G401.6 (cell line): ENCODE data around the gene GATA2.

Source experiments
- FAIRE-seq: peaks from 2 replicates; lab custom pipeline; 2012; peaks lifted over from hg19 to GRCh38; lab: Jason Lieb, UNC

Gene GATA2

DNA sequence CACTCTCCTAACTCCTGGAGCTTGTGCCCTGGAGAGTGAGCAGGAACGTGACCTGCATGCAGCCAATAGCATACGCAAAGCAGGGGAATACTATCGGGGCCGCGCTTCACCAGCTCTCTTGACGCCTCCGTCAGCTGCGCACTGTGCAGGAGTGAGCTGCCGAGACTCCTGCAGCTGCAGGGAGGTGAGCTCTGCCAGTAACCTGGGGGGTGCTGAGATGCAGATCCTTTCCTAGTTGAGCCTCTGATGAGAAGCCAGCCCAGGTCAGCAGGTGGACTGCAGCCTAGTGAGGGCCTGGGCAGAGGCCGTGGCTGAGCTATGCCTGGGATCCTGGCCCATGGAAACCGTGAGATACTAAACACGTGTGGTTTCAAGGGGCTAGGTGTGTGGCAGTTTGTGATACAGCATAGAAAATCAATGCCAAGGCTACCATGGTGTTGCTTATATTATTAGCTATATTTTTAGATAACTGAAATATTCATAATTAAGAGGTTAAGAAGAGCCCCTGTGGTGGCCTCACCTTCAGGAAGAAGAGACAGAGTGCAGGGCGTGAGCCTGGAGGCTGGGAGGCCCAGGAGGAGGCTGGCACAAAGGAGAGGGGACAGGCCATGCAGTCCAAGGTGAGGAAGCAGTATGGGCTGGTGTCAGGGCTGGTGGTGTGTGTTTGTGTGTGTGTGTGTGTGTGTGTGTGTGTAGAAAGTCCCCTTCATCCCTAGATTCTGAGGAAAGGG lies 20.4 kb downstream of the GATA2 start:
- FAIRE-seq = no peak

DNA sequence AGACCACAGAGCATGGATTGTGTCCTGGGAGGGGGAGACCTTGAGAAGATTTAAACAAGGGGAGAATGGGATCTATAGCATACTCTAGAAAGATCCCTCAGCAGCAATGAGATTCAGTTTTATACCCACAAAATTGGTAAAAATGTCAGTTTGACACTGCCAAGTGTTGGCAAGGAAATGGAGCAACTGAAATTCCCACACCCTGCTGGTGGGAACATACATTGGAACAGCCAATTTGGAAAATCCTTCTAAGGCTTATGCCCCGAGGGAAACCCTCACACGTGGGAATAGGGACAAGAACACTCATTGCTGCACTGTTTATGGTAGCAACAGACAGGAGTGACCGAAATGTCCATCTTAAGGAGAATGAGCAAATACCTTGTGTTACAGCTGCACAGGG lies 21.3 kb downstream of the GATA2 start:
- no peak for FAIRE-seq

DNA sequence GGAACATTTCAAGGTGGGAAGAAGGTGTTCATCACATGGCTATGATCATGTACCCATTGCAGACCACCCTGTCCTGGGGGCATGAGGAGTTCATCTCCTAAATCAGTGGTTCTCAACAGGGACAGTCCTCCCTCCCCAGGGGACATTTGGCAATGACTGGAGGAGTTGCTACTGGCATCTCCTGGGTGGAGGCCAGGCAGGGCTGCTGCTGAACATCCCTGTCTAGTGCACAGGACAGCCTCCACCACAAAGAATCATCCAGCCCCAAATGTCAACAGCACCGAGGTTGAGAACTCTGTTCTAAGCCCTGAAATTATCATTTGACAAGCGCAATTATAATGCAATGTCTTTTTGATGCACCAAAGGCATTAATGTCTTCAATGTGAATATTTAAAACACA lies 21.9 kb downstream of the GATA2 start:
- no peak for FAIRE-seq

DNA sequence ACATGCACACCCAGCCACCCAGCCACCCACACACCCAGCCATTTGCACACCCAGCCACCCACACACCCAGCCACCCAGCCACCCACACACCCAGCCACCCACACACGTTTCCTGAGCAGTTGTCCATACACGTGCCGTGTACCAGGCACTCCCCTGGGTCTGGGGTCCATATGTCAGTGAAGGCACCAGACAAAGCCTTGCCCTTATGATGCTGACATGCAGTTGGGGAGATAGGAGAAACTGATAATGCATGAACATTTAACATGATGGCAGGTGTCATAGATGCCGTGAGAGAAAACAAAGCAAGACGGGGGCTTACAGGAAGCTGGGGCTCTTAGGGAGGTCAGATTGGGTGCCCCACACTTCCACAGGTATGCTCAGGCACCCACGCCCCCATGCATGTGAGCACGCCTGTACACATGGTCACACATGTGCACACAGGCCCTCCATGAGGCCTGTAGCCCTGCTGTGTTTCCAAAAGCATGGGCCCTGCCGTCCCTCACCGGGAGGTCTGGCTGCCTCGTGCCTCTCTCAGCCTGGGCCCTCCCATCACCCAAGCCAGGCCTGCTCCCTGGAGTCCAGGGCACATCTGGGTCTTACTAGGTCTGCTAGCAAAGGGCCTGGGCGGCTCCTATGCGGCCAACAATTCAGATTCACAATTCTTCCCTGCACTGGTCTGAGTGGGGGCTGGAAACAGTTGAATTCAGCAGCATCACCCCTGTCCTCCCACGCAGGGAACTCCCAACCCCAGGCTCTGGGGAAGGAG lies 22.7 kb downstream of the GATA2 start:
- no peak for FAIRE-seq

GRCh38 chr3:128469556-128469955 lies 23.4 kb downstream of the GATA2 start:
- FAIRE-seq = no peak

GRCh38 chr3:128468791-128469527 lies 24.0 kb downstream of the GATA2 start:
- FAIRE-seq = no peak

DNA sequence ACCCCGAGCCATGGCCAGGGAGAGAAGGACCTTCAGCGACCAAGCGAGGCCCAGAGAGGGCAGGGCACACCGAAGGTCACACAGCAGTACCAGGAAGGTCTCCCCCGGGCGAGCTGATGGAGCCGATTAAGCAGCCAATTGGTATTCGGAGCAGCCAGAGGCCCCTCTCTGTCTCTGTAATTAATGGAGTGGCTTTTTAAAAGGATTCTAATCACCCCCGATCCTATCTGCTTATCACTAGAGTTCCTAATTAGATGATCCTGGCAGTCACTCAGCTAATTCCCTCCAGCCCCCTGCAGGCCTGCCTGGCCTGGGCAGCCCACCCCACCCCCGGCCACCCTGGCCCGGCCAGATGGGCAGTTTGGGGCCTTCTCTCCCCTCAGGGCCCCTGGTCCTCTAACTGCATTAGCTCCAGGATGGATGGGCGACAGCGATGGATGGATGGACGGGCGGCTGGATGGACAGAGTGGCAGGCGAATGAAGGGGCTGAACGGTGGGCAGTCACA lies 24.7 kb downstream of the GATA2 start:
- no peak for FAIRE-seq

GRCh38 chr3:128466840-128467541 lies 26.0 kb downstream of the GATA2 start, which contains the start of gene DNAJB8:
Gene DNAJB8 (minus strand): TSS chr3:128466890. CDS start chr3:128463245, 3,645 bp downstream.
- no peak for FAIRE-seq

- FAIRE-seq = no peak
These were observed 28.3 kb downstream of the GATA2 start for GRCh38 chr3:128464702-128465101.

- FAIRE-seq = no peak
These were observed 28.8 kb downstream of the GATA2 start for GRCh38 chr3:128464188-128464587.

- FAIRE-seq = no peak
These were observed 29.2 kb downstream of the GATA2 start for GRCh38 chr3:128463771-128464170.

- FAIRE-seq = no peak
These were observed 29.6 kb downstream of the GATA2 start for GRCh38 chr3:128463354-128463753.

GRCh38 chr3:128462931-128463330 lies 30.1 kb downstream of the GATA2 start:
- no peak for FAIRE-seq

DNA sequence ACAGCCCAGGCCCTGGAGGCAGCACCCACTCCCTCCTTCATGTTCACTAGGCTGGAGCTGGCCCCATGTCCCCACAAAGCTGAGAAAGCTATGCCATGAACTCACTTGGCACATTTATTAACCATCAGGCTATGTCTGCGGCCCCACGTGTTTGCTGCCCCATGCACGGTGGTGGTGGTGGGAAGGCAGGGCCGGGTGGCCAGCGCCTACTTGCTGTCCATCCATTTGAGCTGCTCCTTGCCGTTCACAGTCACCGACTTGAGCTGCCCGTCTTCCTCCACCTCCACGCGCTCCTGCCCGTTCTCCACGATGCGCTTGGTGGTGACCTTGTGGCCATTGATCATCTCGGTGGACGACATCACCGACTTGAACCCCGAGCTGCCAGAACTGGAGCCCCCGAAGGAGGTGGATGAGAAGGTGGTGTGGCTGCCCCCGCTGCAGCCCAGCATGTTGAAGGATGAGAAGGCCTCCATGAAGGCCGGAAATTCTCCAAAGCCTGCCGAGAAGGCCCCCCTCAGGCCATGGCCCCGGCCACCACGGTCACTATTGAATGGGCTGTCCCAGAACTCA lies 30.6 kb downstream of the GATA2 start:
- no peak for FAIRE-seq

- no peak for FAIRE-seq
These were observed 31.3 kb downstream of the GATA2 start for GRCh38 chr3:128461731-128462130.

DNA sequence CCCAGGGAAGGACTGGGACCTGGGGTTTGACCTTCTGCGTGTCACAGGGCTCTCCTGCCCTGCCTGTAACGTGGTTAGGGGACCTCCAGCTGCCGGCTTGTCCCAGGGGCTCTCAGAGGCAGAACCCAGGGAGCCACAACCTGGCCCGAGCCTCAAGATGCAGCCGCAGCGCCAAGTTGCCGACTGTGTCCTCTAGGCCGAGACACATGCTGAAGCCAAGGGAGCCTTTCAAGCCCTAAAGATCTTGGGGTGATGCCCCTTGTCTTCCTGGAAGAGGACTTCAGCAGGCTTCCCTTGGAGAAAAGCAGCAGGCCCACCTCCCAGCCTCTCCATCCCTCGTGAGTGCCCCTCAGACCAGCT lies 33.6 kb downstream of the GATA2 start:
- no peak for FAIRE-seq

- no peak for FAIRE-seq
These were observed 34.1 kb downstream of the GATA2 start for GRCh38 chr3:128458746-128459460.

DNA sequence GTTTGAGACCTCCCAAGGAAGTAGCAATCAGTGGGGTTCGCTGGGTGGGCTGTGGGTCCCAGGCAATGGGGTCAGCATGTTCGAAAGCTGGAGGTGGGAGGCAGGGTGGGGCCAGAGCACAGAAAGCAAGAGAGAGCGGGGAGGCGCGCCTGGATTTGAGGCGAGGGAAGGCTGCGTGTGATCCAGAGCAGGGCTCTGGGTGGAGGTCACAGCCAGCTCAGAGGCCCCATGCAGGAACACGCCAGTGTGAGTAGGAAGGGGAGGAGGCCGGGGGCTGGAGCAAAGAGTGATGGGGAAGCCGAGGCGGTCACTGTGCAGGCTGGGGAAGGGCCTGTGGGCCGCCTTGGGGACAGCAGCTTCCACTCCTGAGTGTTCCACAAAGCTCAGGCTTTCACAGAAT lies 35.1 kb downstream of the GATA2 start:
- no peak for FAIRE-seq

DNA sequence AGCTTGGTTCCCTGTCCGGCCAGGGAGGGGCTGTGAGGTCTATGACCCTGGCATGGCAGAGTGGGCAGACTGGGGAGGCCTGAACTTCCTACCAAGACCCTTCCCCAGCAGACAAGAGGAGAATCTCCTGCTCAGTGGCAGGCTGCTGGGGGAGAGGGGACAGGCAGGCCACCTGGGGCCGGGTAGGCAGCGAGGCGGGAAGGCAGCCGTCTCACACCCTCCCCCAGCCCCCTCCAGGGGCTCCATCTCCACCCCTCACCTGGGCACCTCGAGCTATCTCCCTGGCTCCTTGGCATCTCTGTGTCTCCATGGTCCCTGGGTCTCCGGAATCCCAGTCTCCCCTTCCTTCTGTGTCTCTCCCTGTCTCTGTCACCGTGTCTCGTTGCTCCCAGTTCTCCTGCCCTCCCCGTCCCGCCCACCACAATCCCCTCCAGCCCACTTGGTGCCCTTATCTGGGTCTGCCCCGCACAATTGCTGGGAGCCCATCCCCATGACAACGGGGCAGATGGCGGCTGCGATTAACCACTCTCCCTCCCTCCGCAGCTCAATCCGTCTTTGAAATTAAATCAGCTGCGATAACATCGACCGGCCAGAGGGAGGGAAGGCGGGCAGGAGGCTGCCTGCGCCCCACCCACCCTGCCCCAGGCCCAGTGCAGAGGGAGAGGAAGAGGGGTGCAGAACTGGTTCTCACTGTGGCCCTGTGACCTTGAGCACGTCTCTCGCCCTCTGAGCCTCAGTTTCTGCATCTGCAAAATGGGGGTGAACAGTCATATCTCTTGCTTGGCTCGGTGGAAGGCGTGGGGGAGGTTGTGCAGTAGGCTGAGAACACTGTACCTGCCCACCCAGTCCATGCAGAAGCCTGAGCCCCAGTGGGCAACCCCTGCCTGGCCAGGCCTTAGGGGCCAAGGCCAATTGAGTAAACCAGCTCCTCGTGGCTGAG lies 36.0 kb downstream of the GATA2 start:
- no peak for FAIRE-seq
